ENCODE results near the gene NKAIN1.

GRCh38 chr1:31196685-31197084, 43.0 kb downstream of the NKAIN1 start:
- no peak for TF ChIP-seq TCF7L2 (IDR thresholded peaks at IDR 0.05; ENCODE audit: low read depth, low read length)
- no peak for TF ChIP-seq ZNF101 (CRISPR knock-in tag; IDR thresholded peaks at IDR 0.05; ENCODE audit: borderline replicate concordance, low read depth)
- TF ChIP-seq POLR2A (IDR thresholded peaks at IDR 0.05; ENCODE audit: insufficient read depth in 1 of 2, low read depth in 2 of 2, low read length in 2 of 2) = no peak
- TF ChIP-seq KAT7 (CRISPR knock-in tag; IDR thresholded peaks at IDR 0.05; ENCODE audit: borderline replicate concordance) = no peak
- TF ChIP-seq ARNT (IDR thresholded peaks at IDR 0.05) = no peak
- TF ChIP-seq ZNF431 (CRISPR knock-in tag; IDR thresholded peaks at IDR 0.05; ENCODE audit: borderline replicate concordance, low read depth) = no peak
- TF ChIP-seq PHB2 (IDR thresholded peaks at IDR 0.05; ENCODE audit: partially characterized antibody) = no peak
- TF ChIP-seq ZNF552 (CRISPR knock-in tag; IDR thresholded peaks at IDR 0.05; ENCODE audit: borderline replicate concordance) = no peak
- TF ChIP-seq ZFYVE20 (CRISPR knock-in tag; IDR thresholded peaks at IDR 0.05; ENCODE audit: borderline replicate concordance, low read depth) = no peak
- TF ChIP-seq ELF1 (CRISPR knock-in tag; IDR thresholded peaks at IDR 0.05) = no peak
- no peak for TF ChIP-seq ZBTB4 (CRISPR knock-in tag; IDR thresholded peaks at IDR 0.05; ENCODE audit: borderline replicate concordance)
- no peak for TF ChIP-seq CTCF (CRISPR knock-in tag; IDR thresholded peaks at IDR 0.05)

Data from HepG2 (cell line).